VCaP (cell line): ENCODE data around the gene SEPTIN12.

Experiments used
- H3K27ac ChIP-seq: fragments of 450-650 bp; 2 replicates; pipeline ENCODE4 v1.5.1; 2017
- CTCF ChIP-seq: fragments of 450-650 bp; conservative IDR thresholded peaks from 2 replicates; pipeline ENCODE4 v1.5.1; 2017; ENCODE audit warnings: mild to moderate bottlenecking, moderate library complexity

Gene SEPTIN12

GRCh38 chr16:4813251-4814003 is 25.3 kb upstream of the SEPTIN12 start:
- TF ChIP-seq CTCF = no peak
- no peak overlapping the region for H3K27ac ChIP-seq

DNA sequence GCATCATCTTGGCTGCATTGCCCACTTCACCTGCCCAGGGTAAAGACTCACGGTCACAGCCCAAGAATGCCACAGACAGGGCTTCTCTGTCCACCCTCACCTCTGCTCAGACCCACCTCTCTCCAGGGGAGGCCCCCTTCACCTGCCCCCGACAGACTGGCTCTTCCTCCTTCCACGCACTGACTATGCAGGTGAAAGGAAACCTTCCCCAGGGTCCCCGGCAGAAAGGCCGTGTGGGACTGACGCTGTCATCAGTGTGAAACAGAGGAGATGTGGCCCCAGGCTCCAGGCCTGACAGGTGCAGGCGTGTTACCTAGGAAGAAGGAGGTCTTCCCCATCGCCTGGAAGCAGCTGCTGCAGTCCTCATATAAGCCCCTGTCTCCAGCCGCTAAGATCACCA is 23.6 kb upstream of the SEPTIN12 start:
- no peak for TF ChIP-seq CTCF
- no peak overlapping the region for H3K27ac ChIP-seq

GRCh38 chr16:4811242-4811641 is 23.1 kb upstream of the SEPTIN12 start:
- H3K27ac ChIP-seq = no peak overlapping the region
- TF ChIP-seq CTCF = no peak

- H3K27ac ChIP-seq = no peak overlapping the region
- no peak for TF ChIP-seq CTCF
Measured at GRCh38 chr16:4806280-4806679, 18.1 kb upstream of the SEPTIN12 start.

DNA sequence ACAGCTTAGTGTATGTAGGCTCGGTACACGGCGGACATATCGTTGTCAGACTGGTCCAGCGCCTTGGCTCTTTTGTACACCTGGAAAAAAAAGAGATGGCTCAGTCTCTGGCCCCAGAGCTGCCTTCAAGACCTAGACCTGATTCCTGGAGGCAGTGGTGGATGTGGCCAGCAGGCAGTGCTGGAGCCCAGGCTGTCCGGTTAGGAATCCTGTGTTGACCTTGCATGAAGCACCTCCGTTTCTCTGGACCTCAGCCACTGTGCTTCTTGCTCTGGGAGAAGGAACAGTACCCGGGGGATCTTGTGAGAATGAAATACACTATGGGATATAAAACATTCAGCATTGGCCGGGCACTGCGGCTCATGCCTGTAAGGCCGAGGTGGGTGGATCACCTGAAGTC is 17.1 kb upstream of the SEPTIN12 start:
- no peak overlapping the region for H3K27ac ChIP-seq
- no peak for TF ChIP-seq CTCF

DNA sequence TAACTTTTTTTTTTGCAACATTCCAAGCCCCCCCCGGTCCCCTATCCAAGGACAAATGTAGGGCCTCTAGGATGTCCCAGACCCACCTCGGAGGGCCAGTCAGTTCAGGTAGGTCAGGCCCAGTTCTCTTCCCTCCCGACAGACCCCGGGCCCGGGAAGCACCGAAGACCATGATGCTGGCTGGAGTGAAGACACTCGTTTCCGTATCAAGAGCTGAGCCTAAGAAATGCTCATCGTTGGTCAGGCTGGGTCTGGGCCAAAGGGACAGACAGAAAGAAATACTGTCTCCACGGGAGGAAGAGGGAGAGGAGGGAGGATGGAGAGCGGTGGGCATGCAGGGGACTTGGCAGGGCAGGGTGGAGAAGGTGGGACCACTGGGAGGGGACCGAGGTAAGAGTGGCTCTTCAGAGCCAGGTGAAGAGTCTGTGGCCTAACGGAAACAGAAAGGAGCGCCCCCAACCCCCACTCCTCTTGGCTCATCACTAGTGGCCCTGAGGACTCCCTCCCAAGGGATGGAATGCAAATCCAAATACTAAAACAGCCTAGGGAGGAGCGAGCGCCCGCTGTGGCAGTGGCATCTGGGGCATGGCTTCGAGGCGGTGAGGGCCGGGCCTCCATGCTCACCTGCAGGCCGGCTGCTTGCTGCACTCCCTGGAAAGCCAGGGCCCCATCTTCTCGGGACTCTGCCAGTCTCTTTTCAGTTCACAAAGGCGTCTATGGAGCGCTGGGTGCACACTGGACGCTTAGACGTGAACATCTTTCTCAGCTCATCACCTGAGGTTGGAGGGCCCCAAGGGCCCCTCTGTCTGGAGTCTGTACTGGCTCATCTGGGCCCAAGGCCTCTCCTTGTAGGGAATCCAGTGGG is 16.0 kb upstream of the SEPTIN12 start:
- no peak overlapping the region; the same call in 1 of the 2 replicates for H3K27ac ChIP-seq
- no peak for TF ChIP-seq CTCF

- TF ChIP-seq CTCF = no peak
- H3K27ac ChIP-seq = peak overlapping the region; percentile 81
Measured at GRCh38 chr16:4803401-4803844, 15.3 kb upstream of the SEPTIN12 start.
